Fibroblast of lung (primary cell): Measurements from ENCODE around the gene LAMA4. TPM values are rescaled to one million over a fixed set of nuclear protein-coding genes. Genes with fewer than 3 reads are reported as not detected.

Experiments used
- DNase-seq, 2 donors: peaks; one replicate each; pipeline versions ENCODE4 v3.0.0 to v3.0.0-alpha.2; 2010; ENCODE audit warnings: low read depth in 2 of 2
- H2AFZ ChIP-seq: 2 replicates; pipeline ENCODE4 v1.5.1; 2012; ENCODE audit warnings: low read length, control low read depth, inconsistent platforms
- H3K27ac ChIP-seq: 2 replicates; pipeline ENCODE4 v1.5.1; 2011; ENCODE audit warnings: low read length, control low read depth; ENCODE audit not compliant: insufficient read depth
- H3K27me3 ChIP-seq: 2 replicates; pipeline ENCODE4 v1.5.1; 2011; ENCODE audit warnings: mild to moderate bottlenecking, low read length; ENCODE audit not compliant: control insufficient read depth, insufficient read depth
- H3K36me3 ChIP-seq: 2 replicates; pipeline ENCODE4 v1.5.1; 2011; ENCODE audit warnings: low read length; ENCODE audit not compliant: control insufficient read depth, insufficient read depth
- H3K4me1 ChIP-seq: 2 replicates; pipeline ENCODE4 v1.5.1; 2011; ENCODE audit warnings: low read length; ENCODE audit not compliant: control insufficient read depth, insufficient read depth; ENCODE audit errors: extremely low read depth
- H3K4me2 ChIP-seq: 2 replicates; pipeline ENCODE4 v1.5.1; 2011; ENCODE audit warnings: low read length, control low read depth; ENCODE audit not compliant: insufficient read depth; ENCODE audit errors: extremely low read depth
- H3K4me3 ChIP-seq, 4 experiments: fragments of 200-600 bp in 1 of 4; sonication (generic) in 1 of 4; replicated peaks in 1 of 4; 2 replicates each; pipeline ENCODE4 v1.5.1; 2011 to 2016; ENCODE audit warnings: low read length in 4 of 4, low read depth in 3 of 4, mild to moderate bottlenecking in 3 of 4, control low read depth in 2 of 4, inconsistent platforms in 1 of 4, mixed read lengths in 1 of 4; ENCODE audit not compliant: insufficient read depth in 1 of 4; ENCODE audit errors: control extremely low read depth in 1 of 4
- H3K79me2 ChIP-seq: 2 replicates; pipeline ENCODE4 v1.5.1; 2012; ENCODE audit warnings: mild to moderate bottlenecking, low read length, inconsistent platforms; ENCODE audit not compliant: control insufficient read depth, insufficient read depth
- H3K9ac ChIP-seq: 2 replicates; pipeline ENCODE4 v1.5.1; 2011; ENCODE audit warnings: mild to moderate bottlenecking, low read length, control low read depth; ENCODE audit not compliant: insufficient read depth
- H3K9me3 ChIP-seq: 2 replicates; pipeline ENCODE4 v1.5.1; 2012; ENCODE audit warnings: low read depth, low read length; ENCODE audit not compliant: control insufficient read depth, insufficient read depth
- H4K20me1 ChIP-seq: 2 replicates; pipeline ENCODE4 v1.5.1; 2011; ENCODE audit warnings: low read length; ENCODE audit not compliant: control insufficient read depth, insufficient read depth; ENCODE audit errors: extremely low read depth
- EZH2 ChIP-seq: IDR thresholded peaks from 2 replicates; pipeline ENCODE4 v1.5.1; 2012; ENCODE audit warnings: low read length, control low read depth, mild to moderate bottlenecking; ENCODE audit errors: missing control alignments
- polyA plus RNA-seq, 2 donors: library from polyadenylated mRNA; depleted of rRNA in 1 of 2; stranded (reverse) in 1 of 2; unstranded in 1 of 2; fragments of >200 nt; gene quantifications; 2 replicates each; pipeline ENCODE4 v1.2.1, GENCODE V29; 2011 to 2012; ENCODE audit warnings: missing spikeins in 1 of 2
- total RNA-seq: library from RNA; depleted of rRNA; stranded (reverse); fragments of >200 nt; gene quantifications from 2 replicates; pipeline ENCODE4 v1.2.1, GENCODE V29; 2014
- TF ChIP-seq, protein P1 (sequence below), 2 donors: IDR thresholded peaks in 1 of 2; conservative IDR thresholded peaks in 1 of 2; 1 replicate in 1 of 2; 2 replicates in 1 of 2; pipeline ENCODE4 v1.5.1; 2011 to 2012; ENCODE audit warnings: low read length in 2 of 2, control low read depth in 1 of 2, inconsistent platforms in 1 of 2, low read depth in 1 of 2, mild to moderate bottlenecking in 1 of 2

Gene LAMA4
- total and polyA plus RNA-seq, 2 donors (not counting 1 experiment from before 2014, with no cell fraction given), result 636 to 662 TPM

DNA sequence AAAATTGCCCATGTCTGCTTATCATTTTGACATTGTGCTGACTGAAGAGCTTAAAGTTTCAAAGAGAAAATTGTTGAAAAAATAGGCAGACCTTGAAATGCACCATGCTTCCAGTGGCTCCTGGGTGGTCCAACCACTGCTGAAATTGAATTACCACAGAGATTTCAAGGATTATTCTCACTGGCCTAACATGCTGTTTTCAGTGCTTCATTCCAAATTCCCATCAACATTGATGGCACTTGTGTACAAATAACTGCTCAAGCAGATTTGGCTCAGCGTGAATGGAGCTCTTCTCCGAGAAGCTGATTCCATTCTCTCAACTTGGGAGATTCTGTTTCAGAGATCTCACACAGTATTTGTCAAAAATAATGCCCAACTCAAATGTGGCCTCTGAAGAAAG, 75.5 kb downstream of the LAMA4 start:
- Histone ChIP-seq H3K27ac (no peak overlapping the region), H2AFZ (no peak overlapping the region), H3K36me3 (peaks cover 30% of the 10 kb centered on the region), H3K4me3 (no peak overlapping the region), H4K20me1 (no peaks in the 10 kb centered on the region), H3K4me1 (peaks cover 5% of the 10 kb centered on the region), H3K4me2 (no peak overlapping the region), H3K9me3 (no peaks in the 10 kb centered on the region), H3K9ac (no peak overlapping the region), H3K79me2 (no peaks in the 10 kb centered on the region), H3K27me3 (no peaks in the 10 kb centered on the region)
- TF ChIP-seq EZH2, result no peak
- TF ChIP-seq, protein P1, sequence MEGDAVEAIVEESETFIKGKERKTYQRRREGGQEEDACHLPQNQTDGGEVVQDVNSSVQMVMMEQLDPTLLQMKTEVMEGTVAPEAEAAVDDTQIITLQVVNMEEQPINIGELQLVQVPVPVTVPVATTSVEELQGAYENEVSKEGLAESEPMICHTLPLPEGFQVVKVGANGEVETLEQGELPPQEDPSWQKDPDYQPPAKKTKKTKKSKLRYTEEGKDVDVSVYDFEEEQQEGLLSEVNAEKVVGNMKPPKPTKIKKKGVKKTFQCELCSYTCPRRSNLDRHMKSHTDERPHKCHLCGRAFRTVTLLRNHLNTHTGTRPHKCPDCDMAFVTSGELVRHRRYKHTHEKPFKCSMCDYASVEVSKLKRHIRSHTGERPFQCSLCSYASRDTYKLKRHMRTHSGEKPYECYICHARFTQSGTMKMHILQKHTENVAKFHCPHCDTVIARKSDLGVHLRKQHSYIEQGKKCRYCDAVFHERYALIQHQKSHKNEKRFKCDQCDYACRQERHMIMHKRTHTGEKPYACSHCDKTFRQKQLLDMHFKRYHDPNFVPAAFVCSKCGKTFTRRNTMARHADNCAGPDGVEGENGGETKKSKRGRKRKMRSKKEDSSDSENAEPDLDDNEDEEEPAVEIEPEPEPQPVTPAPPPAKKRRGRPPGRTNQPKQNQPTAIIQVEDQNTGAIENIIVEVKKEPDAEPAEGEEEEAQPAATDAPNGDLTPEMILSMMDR (conservative IDR thresholded peaks at IDR 0.05 in 1 of 2, IDR thresholded peaks at IDR 0.05 in 1 of 2; ENCODE audit: low read depth in 1 of 2, low read length in 2 of 2), result no peak
- no peak for DNase-seq

DNA sequence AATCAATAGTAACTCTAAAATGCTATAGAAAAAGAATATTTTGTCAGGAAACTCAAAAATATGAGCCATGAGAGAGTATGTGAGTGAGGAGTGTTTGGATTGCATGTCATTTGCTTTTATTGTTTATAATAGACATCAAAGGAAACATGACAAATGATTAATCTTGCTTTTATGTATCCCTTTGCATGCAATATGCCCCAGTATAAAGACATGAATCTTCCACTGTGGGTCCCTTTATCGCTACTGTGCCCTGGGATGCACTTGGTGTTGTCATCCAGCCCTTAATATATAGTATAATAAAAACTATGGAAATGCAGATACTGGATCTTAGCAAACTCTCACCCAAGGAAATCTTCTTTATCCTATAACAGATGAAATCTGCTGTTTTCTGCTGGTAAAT, 77.3 kb downstream of the LAMA4 start:
- H4K20me1 ChIP-seq, result no peaks in the 10 kb centered on the region
- no peak overlapping the region for H3K4me3 ChIP-seq
- H2AFZ ChIP-seq, result no peak overlapping the region
- no peak overlapping the region for H3K27ac ChIP-seq
- no peak for TF ChIP-seq EZH2
- TF ChIP-seq, protein P1 (conservative IDR thresholded peaks at IDR 0.05 in 1 of 2, IDR thresholded peaks at IDR 0.05 in 1 of 2; ENCODE audit: low read depth in 1 of 2, low read length in 2 of 2), result no peak
- peaks cover 28% of the 10 kb centered on the region for H3K36me3 ChIP-seq
- H3K9ac ChIP-seq, result no peak overlapping the region
- H3K4me1 ChIP-seq, result peaks cover 5% of the 10 kb centered on the region
- H3K27me3 ChIP-seq, result no peaks in the 10 kb centered on the region
- H3K79me2 ChIP-seq, result no peaks in the 10 kb centered on the region
- no peak for DNase-seq
- no peak overlapping the region for H3K4me2 ChIP-seq
- no peaks in the 10 kb centered on the region for H3K9me3 ChIP-seq

DNA sequence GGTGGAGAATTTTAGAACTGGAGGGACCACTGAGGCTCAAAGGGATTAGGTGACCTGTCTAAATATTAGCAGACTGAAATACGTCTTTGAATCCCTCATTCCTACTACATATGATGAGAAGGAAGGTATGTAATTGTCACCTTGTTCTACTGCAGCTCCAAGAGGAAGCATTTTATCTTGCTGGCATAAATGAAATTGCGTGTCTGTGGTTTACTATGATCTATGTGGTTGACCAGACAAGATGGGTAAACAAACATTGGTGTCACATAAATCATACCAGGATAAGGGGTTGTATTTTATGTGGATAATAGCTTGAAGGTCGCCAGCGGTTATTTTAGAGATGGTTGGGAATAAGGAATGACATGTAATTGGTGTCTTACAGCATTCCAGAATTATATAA, 78.2 kb downstream of the LAMA4 start:
- H3K79me2 ChIP-seq, result no peaks in the 10 kb centered on the region
- no peaks in the 10 kb centered on the region for H3K27me3 ChIP-seq
- peaks cover 26% of the 10 kb centered on the region for H3K36me3 ChIP-seq
- no peak overlapping the region for H3K4me3 ChIP-seq
- H4K20me1 ChIP-seq, result no peaks in the 10 kb centered on the region
- H3K9me3 ChIP-seq, result no peaks in the 10 kb centered on the region
- no peak overlapping the region for H3K4me2 ChIP-seq
- TF ChIP-seq, protein P1 (conservative IDR thresholded peaks at IDR 0.05 in 1 of 2, IDR thresholded peaks at IDR 0.05 in 1 of 2; ENCODE audit: low read depth in 1 of 2, low read length in 2 of 2), result no peak
- no peak for TF ChIP-seq EZH2
- DNase-seq, result no peak
- H3K4me1 ChIP-seq, result peaks cover 3% of the 10 kb centered on the region
- H3K27ac ChIP-seq, result no peak overlapping the region
- H3K9ac ChIP-seq, result no peak overlapping the region
- no peak overlapping the region for H2AFZ ChIP-seq
